Heart right ventricle (tissue), 16 donors: ENCODE data around the gene FAM13A. TPM values are rescaled to one million over a fixed set of nuclear protein-coding genes. Genes with fewer than 3 reads are reported as not detected.

Experiments
- ATAC-seq, 8 donors: fragments of 200-7000 bp; cut with Tn5 transposase; one replicate each; pipeline ENCODE4 v1.9.1; 2020; ENCODE audit warnings: mild to moderate bottlenecking in 8 of 8, moderate library complexity in 8 of 8, moderate number of reproducible peaks in 1 of 8
- DNase-seq, 2 donors: peaks; one replicate each; pipeline ENCODE4 v3.0.0-alpha.2; 2020
- H3K27ac ChIP-seq, 10 donors: fragments of 200-600 bp; sonication (generic) in 2 of 10; one replicate each; pipeline versions ENCODE4 v1.5.0 to v1.8.0; 2020 to 2022; ENCODE audit warnings: mild to moderate bottlenecking in 3 of 10
- H3K27me3 ChIP-seq, 7 donors: fragments of 200-600 bp; one replicate each; pipeline ENCODE4 v1.8.0; 2021 to 2022; ENCODE audit warnings: mild to moderate bottlenecking in 2 of 7
- H3K36me3 ChIP-seq, 9 donors: fragments of 200-600 bp; sonication (generic) in 1 of 9; one replicate each; pipeline versions ENCODE4 v1.5.0 to v1.8.0; 2020 to 2022; ENCODE audit warnings: mild to moderate bottlenecking in 2 of 9
- H3K4me1 ChIP-seq, 9 donors: fragments of 200-600 bp; sonication (generic) in 1 of 9; one replicate each; pipeline versions ENCODE4 v1.5.0 to v1.8.0; 2020 to 2022; ENCODE audit warnings: mild to moderate bottlenecking in 4 of 9
- H3K4me3 ChIP-seq, 10 donors: fragments of 200-600 bp; sonication (generic) in 2 of 10; one replicate each; pipeline versions ENCODE4 v1.5.0 to v1.8.0; 2020 to 2022; ENCODE audit warnings: mild to moderate bottlenecking in 7 of 10, moderate library complexity in 2 of 10
- H3K9me3 ChIP-seq, 11 donors: fragments of 200-600 bp in 10 of 11; sonication (generic) in 2 of 11; one replicate each; pipeline versions ENCODE4 v1.5.0 to v1.8.0; 2013 to 2022; ENCODE audit warnings: mild to moderate bottlenecking in 2 of 11, control low read depth in 1 of 11, moderate library complexity in 1 of 11
- CTCF ChIP-seq, 9 donors: fragments of 200-600 bp; sonication (generic) in 2 of 9; IDR thresholded peaks; one replicate each; pipeline versions ENCODE4 v1.5.0 to v1.8.0; 2021 to 2022; ENCODE audit warnings: antibody characterized with exemption in 9 of 9, mild to moderate bottlenecking in 5 of 9, moderate library complexity in 1 of 9
- WGBS, 2 donors: extraction: QIAGEN DNeasy Blood & Tissue Kit; methylation state at CpG; one replicate each; pipeline ENCODE4 v1.1.7; 2013; ENCODE audit warnings: inconsistent platforms in 1 of 2; 5-methylcytosine and 5-hydroxymethylcytosine counted together
- intact Hi-C, 10 donors: fragments of 100-400 bp; cut with DNase I; formaldehyde crosslinking; loops; one replicate each; pipeline versions ENCODE4 v1.11.1 to v1.14.2; 2022
- polyA plus RNA-seq, 2 donors: library from polyadenylated mRNA; stranded (reverse); fragments of 200-250 nt; gene quantifications; one replicate each; pipeline ENCODE4 v1.2.3, GENCODE V29; 2013
- total RNA-seq, 10 donors: library from RNA; stranded (reverse); fragmentation: NEBNext Ultra II Directional in 3 of 10; extraction: Animal tissue kit (Norgen Biotek cat#: 25700) in 3 of 10; gene quantifications; one replicate each; pipeline versions ENCODE4 v1.2.1 to v1.2.4, GENCODE V29; 2021 to 2023
- donor health status: Arrhythmogenic right ventricular cardiomyopathy.
- donor health status: ischemic (EF 13 %, LVEDD 7.1; RV severe dilation, severe dysfunction).
- donor health status: healthy with polysubstance abuse.
- donor health status: DM: no; HTN: yes; CAD: no.
- donor health status: DM: no; HTN: no; CAD: no.
- donor health status: ischemic (EF 25% LVEDD 6.9; RV normal size, moderate dysfunction).
- donor health status: ischemic (EF 25% LVEDD 5.7; RV mildly dilated, moderate dysfunction).
- donor health status: healthy.
- donor health status: DM: yes; HTN: yes; CAD: no.
- donor health status: Ischemic cardiomyopathy.
- donor health status: ischemic (EF 35%, LVEDD 5.7; RV mildly dilated, moderate dysfunction).
- donor health status: nonischemic (EF 11% LVEDD 7.7; RV severe dilation, severe dysfunction).
- donor health status: DM: yes; HTN: yes; CAD: no.
- donor health status: PGD.
- donor health status: ischemic (EF 29% LVEDD 5.4; RV normal size, mild dysfunction).
- donor health status: nonischemic (EF 23%, LVEDD 6.1; RV moderate dilation, normal function).

Gene FAM13A
- total and polyA plus RNA-seq, 12 donors = 2.4 to 18.4 (median 14.1) TPM

DNA sequence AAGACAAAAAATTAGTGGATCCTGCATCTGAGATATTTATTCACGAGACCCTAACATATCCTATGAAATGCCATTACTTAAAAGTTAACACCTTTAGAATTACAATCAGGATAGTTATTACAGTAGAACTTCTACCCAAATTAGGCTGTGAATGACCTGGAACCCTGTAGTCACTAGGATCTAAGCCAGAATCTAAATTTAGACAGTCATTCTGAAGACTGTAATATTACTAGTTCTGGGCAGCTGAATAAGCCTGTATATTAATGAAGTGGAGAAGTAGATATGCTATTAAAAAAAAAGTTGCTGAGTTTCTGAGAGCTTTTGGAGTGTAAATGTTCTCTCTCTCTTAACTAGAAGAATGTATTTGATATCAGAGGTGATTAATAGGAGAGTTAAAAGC is 67.0 kb downstream of the FAM13A start:
- Histone ChIP-seq H3K9me3 (no peaks in the 10 kb centered on the region), H3K4me3 (no peak overlapping the region), H3K36me3 (no peaks in the 10 kb centered on the region), H3K27ac (peak overlapping the region in 4 of 10 donors; percentile 2 to 53 (median 42)), H3K27me3 (no peaks in the 10 kb centered on the region), H3K4me1 (peaks cover 0 to 19% (median 14%) of the 10 kb centered on the region in 9 donors)
- intact Hi-C loops = no loop called here
- WGBS, 2 donors = 46 to 56% methylated on average over 1 of the region's 1 CpG
- TF ChIP-seq CTCF (IDR thresholded peaks at IDR 0.05) = no peak
- DNase-seq (no peak), ATAC-seq (peak; percentile 69 to 96 (median 79))

- DNase-seq = no peak
- 84% methylated on average over 5 of the region's 5 CpGs for WGBS, 2 donors
Observed at GRCh38 chr4:88985088-88985773, 71.8 kb downstream of the FAM13A start.

DNA sequence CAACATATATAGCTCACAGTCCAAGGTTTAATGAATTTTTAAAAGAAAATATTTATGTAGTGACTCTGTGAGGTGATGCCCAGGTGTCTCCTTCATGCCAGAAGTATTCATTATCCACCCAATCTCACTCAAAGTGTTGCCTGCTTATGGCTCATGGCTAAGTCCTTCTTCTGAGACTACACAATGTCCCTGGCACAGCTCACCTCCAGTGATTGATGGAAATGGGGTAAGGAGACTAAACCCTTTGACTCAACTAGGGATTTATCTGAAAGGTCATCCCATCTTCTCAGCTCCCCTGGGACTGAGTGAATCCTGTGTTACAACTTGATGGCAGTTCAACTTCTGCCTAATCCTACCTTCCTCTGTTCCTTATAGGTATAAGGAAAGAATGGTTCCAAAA is 74.2 kb downstream of the FAM13A start:
- ATAC-seq (no peak), DNase-seq (no peak)
- Histone ChIP-seq H3K4me1 (no peaks in the 10 kb centered on the region), H3K4me3 (no peak overlapping the region), H3K36me3 (no peaks in the 10 kb centered on the region), H3K27me3 (no peaks in the 10 kb centered on the region), H3K9me3 (no peaks in the 10 kb centered on the region), H3K27ac (no peak overlapping the region)
- no peak for TF ChIP-seq CTCF (IDR thresholded peaks at IDR 0.05)
- intact Hi-C loops = no loop called here

More at GRCh38 chr4:88985088-88985773, 71.8 kb downstream of the FAM13A start:
- Histone ChIP-seq H3K4me1 (peaks cover 0 to 8% (median 4%) of the 10 kb centered on the region in 9 donors), H3K4me3 (no peak overlapping the region), H3K27ac (no peak overlapping the region), H3K9me3 (no peaks in the 10 kb centered on the region), H3K36me3 (no peaks in the 10 kb centered on the region), H3K27me3 (no peaks in the 10 kb centered on the region)
- no peak for TF ChIP-seq CTCF (IDR thresholded peaks at IDR 0.05)
- intact Hi-C loops = no loop called here
- peak in 2 of 8 donors; percentile 69 to 74 for ATAC-seq

DNA sequence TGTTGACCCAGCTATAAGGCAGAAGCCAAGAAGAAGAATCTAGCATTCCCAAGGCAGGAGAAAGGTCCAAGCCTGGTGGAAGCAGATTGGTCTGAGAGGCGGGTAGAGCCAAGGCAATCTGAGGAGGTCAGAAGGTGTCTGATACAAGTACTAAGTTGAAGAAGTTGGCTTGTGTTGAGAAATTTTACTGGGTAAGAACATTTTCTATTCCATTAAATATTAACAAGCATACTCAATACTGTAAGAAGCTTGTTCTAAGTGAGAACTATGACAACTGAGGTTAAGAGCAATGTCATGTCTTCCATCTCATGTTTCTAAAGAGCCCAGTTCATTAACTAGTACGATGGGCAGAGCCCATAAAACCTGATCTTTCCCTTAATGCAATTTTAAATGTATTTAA is 75.0 kb downstream of the FAM13A start:
- Histone ChIP-seq H3K9me3 (no peaks in the 10 kb centered on the region), H3K4me1 (no peaks in the 10 kb centered on the region), H3K27me3 (no peaks in the 10 kb centered on the region), H3K36me3 (no peaks in the 10 kb centered on the region), H3K27ac (no peak overlapping the region), H3K4me3 (no peak overlapping the region)
- TF ChIP-seq CTCF (IDR thresholded peaks at IDR 0.05) = no peak
- no peak for DNase-seq
- intact Hi-C loops = no loop called here
- no peak for ATAC-seq
- WGBS, 2 donors = 93 to 94% methylated on average over 2 of the region's 2 CpGs
